Testis (tissue), 2 donors: ENCODE results near the gene ATP2B3.

Experiments
- CTCF ChIP-seq, 3 experiments: fragments of 450-650 bp in 2 of 3; fragments of 200-600 bp in 1 of 3; sonication (generic) in 1 of 3; IDR thresholded peaks; one replicate each; pipeline ENCODE4 v1.5.1; 2016 to 2019; ENCODE audit warnings: antibody characterized with exemption in 3 of 3, mild to moderate bottlenecking in 2 of 3, moderate library complexity in 1 of 3
- POLR2A ChIP-seq: fragments of 450-650 bp; IDR thresholded peaks from one replicate; pipeline ENCODE4 v1.6.1; 2017; ENCODE audit warnings: antibody characterized with exemption, mild to moderate bottlenecking, moderate library complexity

GRCh38 chrX:153596981-153597750 lies 79.7 kb downstream of the ATP2B3 start:
- TF ChIP-seq CTCF (IDR thresholded peaks at IDR 0.05) (no peak), POLR2A (no peak)
